GM23248 (cell line): ENCODE results near the gene REXO1.

Experiments used
- EZH2 ChIP-seq: fragments of 200-600 bp; sonication (generic); IDR thresholded peaks from 2 replicates; pipeline ENCODE4 v1.6.1; 2018; ENCODE audit warnings: antibody characterized with exemption, mild to moderate bottlenecking; ENCODE audit not compliant: insufficient read depth, poor library complexity, severe bottlenecking
- EZH2phosphoT487 ChIP-seq: fragments of 200-600 bp; sonication (generic); IDR thresholded peaks from 2 replicates; pipeline ENCODE4 v1.6.1; 2018; ENCODE audit warnings: antibody characterized with exemption, moderate library complexity, mild to moderate bottlenecking, low read depth; ENCODE audit not compliant: insufficient read depth

DNA sequence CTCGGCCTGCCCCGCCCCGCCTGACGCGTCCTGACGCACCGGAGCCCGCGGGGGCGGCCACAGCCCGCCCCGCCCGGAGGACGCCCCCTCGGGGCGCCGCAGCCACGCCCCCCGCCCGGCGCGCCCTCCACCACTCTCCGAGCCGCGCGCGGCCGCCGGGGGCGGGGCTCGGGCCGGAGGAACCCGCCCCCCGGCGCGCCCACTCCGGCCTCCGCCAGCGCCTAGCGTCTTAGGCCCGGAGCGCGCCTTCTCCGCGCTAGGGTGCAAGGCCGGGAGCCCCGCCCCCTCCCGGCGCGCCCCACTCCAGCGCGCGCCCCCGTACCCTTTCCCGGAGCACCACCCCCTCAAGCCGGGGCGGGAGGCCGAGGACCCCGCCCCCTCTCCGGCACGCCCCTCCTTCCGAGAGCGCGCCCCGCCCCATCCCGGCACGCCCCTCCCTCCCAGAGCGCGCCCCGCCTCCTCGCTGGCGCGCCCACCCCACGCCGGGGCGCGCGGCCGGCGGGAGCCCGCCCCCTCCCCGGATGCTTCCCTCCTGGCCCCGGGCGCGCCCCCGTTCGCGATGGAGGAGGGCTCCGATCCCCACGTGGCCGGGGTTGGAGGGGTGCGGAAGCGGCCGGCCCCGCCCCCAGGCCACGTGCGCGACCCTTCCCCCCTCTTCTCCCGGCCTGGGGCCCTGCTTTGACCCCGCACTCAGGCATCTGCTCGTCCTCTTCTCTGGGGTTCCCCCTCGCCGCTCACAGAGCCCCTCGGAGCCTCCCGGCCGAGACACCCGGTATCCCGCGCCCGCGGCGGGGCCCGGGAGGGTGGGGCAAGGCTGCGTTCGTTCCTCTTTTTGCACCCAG lies 15.6 kb upstream of the REXO1 start:
- TF ChIP-seq EZH2 (no peak), EZH2phosphoT487 (no peak)
